ENCODE results near the gene PLA2G2E.

DNA sequence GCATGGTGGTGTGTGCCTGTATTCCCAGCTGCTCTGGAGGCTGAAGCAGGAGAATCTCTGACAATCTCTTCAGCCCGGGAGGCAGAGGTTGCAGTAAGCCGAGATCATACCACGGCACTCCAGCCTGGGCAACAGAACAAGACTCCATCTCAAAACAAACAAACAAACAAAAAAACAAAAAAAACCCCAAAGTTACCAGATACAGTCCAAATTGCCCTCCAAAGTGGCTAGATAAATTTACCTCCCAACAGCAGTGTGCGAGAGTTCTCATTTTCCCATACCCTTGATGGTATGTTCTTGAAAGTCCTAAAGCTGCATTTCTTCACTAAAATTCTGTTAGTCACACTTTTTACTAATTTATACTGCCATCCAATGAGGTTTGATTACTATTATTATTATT lies 44.2 kb downstream of the PLA2G2E start:
- TF ChIP-seq, protein P1, sequence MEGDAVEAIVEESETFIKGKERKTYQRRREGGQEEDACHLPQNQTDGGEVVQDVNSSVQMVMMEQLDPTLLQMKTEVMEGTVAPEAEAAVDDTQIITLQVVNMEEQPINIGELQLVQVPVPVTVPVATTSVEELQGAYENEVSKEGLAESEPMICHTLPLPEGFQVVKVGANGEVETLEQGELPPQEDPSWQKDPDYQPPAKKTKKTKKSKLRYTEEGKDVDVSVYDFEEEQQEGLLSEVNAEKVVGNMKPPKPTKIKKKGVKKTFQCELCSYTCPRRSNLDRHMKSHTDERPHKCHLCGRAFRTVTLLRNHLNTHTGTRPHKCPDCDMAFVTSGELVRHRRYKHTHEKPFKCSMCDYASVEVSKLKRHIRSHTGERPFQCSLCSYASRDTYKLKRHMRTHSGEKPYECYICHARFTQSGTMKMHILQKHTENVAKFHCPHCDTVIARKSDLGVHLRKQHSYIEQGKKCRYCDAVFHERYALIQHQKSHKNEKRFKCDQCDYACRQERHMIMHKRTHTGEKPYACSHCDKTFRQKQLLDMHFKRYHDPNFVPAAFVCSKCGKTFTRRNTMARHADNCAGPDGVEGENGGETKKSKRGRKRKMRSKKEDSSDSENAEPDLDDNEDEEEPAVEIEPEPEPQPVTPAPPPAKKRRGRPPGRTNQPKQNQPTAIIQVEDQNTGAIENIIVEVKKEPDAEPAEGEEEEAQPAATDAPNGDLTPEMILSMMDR (IDR thresholded peaks at IDR 0.05), result no peak
- TF ChIP-seq POLR2A (IDR thresholded peaks at IDR 0.05) (no peak), POLR2AphosphoS5 (IDR thresholded peaks at IDR 0.05) (no peak)
